ENCODE results near the gene CHST11. TPM values are rescaled to one million over a fixed set of nuclear protein-coding genes. Genes with fewer than 3 reads are reported as not detected.
"Not testable (repeated sequence)": the region's sequence is repeated elsewhere in the genome, so short reads cannot be mapped to it uniquely, and the experiment has no call there.

The CHST11 gene
- total RNA-seq, 3 donors from 2014 or later, result 12.5 to 16.4 (median 15.5) TPM

DNA sequence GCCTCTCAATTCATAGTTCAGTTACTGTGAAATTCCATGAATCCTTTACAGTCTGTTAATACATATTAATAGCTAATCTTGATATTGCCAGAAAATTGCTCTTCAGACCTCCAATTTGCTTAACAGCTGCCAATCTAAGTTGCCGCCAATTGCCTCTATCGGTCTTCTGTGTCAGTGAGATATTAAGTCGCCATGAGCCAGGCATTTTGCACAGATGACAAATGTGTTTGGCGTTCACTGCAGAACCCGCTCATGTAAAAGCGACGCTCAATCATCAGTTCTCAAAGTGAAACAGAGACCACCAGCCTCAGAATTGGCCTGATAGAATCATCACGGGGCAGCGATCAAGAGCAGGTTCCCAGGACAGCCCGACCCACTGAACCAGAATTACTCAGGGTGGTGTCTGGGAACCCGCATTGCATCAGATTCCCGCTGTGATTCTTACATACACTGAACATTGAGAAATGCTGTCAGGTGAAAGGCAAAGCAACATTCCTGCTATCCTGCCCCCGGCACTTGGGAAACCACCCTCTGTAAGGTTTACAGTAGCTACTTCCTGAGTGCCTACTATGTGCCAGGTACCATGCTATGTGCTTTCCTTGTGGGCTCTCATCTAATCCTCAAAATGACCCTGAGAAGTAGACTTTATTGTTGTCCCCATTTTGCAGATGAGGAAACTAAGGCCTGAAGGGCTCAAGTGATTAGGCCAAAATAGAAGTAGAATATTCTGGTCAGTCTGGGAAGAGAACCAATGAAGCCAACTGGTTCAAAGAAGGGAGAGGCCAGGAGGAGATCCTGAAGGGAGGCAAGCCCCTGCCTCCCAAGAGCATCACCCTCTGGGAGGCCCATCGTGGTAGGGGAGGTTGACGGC is 285.0 kb downstream of the CHST11 start:
- DNase-seq (ENCODE audit: low spot score in 2 of 2), result no peak
- H3K27me3 ChIP-seq, result no peaks in the 10 kb centered on the region
- H3K9me3 ChIP-seq, result no peaks in the 10 kb centered on the region
- no peak overlapping the region for H3K4me3 ChIP-seq
- TF ChIP-seq, protein P1, sequence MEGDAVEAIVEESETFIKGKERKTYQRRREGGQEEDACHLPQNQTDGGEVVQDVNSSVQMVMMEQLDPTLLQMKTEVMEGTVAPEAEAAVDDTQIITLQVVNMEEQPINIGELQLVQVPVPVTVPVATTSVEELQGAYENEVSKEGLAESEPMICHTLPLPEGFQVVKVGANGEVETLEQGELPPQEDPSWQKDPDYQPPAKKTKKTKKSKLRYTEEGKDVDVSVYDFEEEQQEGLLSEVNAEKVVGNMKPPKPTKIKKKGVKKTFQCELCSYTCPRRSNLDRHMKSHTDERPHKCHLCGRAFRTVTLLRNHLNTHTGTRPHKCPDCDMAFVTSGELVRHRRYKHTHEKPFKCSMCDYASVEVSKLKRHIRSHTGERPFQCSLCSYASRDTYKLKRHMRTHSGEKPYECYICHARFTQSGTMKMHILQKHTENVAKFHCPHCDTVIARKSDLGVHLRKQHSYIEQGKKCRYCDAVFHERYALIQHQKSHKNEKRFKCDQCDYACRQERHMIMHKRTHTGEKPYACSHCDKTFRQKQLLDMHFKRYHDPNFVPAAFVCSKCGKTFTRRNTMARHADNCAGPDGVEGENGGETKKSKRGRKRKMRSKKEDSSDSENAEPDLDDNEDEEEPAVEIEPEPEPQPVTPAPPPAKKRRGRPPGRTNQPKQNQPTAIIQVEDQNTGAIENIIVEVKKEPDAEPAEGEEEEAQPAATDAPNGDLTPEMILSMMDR (IDR thresholded peaks at IDR 0.05), result no peak
- no peak for TF ChIP-seq POLR2A (IDR thresholded peaks at IDR 0.05)
- no peak for TF ChIP-seq POLR2AphosphoS5 (IDR thresholded peaks at IDR 0.05)
- no peaks in the 10 kb centered on the region for H3K4me1 ChIP-seq
- H3K27ac ChIP-seq, result no peak overlapping the region
- intact Hi-C loops (cut with DNase I; ENCODE audit: low total_unique reads), result no loop called here
- H3K36me3 ChIP-seq, result no peaks in the 10 kb centered on the region

DNA sequence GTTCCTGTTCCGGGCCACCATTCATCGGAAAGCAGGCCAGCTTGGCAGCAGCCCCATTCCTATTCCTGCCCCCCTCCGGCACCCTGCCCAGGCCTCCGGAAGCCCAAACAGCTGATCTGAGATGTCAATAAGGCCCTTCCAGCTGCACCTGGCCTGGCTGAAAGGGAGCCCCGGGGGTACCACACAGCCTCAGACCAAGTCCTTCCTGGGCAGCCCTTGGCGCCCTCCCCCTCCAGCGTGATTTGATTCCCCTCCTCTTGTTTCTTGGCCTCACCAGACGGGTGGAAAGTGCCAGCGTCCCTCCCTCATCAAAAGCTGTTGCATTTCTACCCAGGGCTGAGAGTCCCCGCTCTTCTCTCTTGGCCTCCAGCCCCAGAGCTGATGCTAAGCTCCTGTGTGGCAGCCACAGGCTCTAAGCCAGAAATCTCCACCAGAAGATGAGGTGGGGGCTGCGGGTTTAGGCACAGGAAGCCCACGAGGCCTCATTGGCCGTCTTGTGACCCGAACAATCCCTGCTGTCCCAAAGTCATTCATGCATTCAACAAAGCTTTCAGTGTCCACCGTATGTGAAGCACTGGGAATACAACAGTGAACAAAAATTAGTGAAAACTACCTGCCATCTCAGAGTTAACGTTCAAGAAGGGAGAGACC is 285.9 kb downstream of the CHST11 start:
- no peaks in the 10 kb centered on the region for H3K27me3 ChIP-seq
- H3K27ac ChIP-seq, result no peak overlapping the region
- TF ChIP-seq, protein P1 (IDR thresholded peaks at IDR 0.05), result no peak
- TF ChIP-seq POLR2AphosphoS5 (IDR thresholded peaks at IDR 0.05), result no peak
- TF ChIP-seq POLR2A (IDR thresholded peaks at IDR 0.05), result no peak
- no peaks in the 10 kb centered on the region for H3K9me3 ChIP-seq
- no peaks in the 10 kb centered on the region for H3K4me1 ChIP-seq
- intact Hi-C loops (cut with DNase I; ENCODE audit: low total_unique reads), result no loop called here
- no peaks in the 10 kb centered on the region for H3K36me3 ChIP-seq
- no peak overlapping the region for H3K4me3 ChIP-seq
- no peak for DNase-seq (ENCODE audit: low spot score in 2 of 2)

DNA sequence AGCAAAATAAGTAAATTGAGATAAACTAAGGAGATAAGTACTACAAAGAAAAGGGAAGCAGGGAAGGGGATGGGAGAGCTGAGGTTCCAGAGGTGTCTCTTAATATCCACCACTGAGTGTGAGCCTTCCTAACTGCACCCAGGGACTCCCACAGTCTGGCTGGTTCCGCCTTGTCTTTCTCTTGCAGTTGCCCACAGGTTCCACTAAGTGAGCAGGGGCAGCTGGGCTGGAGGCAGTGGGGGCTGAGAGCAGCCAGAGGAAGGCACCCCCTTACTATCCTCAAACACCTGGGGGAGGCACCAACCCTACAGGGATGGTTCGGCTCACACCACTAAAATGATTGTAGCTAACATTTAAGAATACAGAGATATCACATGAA is 286.4 kb downstream of the CHST11 start:
- TF ChIP-seq, protein P1 (IDR thresholded peaks at IDR 0.05), result no peak
- TF ChIP-seq POLR2A (IDR thresholded peaks at IDR 0.05) (no peak), POLR2AphosphoS5 (IDR thresholded peaks at IDR 0.05) (no peak)
- DNase-seq (ENCODE audit: low spot score in 2 of 2), result no peak
- Histone ChIP-seq H3K4me1 (no peaks in the 10 kb centered on the region), H3K36me3 (no peaks in the 10 kb centered on the region), H3K4me3 (no peak overlapping the region), H3K27ac (no peak overlapping the region), H3K27me3 (no peaks in the 10 kb centered on the region), H3K9me3 (no peaks in the 10 kb centered on the region)
- intact Hi-C loops (cut with DNase I; ENCODE audit: low total_unique reads), result no loop called here

DNA sequence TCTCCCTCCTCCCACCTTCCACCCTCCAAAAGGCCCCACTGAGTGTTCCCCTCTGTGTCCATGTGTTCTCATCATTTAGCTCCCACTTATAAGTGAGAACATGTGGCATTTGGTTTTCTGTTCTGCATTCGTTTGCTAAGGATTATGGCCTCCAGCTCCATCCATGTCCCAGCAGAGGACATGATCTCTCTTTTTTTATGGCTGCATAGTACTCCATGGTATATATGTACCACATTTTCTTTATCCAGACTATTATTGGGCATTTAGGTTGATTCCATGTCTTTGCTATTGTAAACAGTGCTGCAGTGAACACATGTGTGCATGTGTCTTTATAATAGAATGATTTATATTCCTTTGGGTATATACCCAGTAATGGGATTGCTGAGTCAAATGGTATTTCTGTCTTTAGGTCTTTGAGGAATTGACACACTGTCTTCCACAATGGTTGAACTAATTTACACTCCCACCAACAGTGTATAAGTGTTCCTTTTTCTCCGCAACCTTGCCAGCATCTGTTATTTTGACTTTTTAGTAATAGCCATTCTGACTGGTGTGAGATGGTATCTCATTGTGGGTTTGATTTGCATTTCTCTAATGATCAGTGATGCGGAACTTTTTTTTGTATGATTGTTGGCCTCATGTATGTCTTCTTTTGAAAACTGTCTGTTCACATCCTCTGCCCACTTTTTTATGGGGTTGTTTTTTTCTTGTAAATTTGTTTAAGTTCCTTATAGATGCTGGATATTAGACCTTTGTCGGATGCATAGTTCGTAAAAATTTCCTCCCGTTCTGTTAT is 287.2 kb downstream of the CHST11 start:
- intact Hi-C loops (cut with DNase I; ENCODE audit: low total_unique reads); H3K27me3 ChIP-seq; H3K9me3 ChIP-seq; DNase-seq (ENCODE audit: low spot score in 2 of 2); H3K4me3 ChIP-seq; H3K27ac ChIP-seq; H3K4me1 ChIP-seq; H3K36me3 ChIP-seq: not testable (repeated sequence)

DNA sequence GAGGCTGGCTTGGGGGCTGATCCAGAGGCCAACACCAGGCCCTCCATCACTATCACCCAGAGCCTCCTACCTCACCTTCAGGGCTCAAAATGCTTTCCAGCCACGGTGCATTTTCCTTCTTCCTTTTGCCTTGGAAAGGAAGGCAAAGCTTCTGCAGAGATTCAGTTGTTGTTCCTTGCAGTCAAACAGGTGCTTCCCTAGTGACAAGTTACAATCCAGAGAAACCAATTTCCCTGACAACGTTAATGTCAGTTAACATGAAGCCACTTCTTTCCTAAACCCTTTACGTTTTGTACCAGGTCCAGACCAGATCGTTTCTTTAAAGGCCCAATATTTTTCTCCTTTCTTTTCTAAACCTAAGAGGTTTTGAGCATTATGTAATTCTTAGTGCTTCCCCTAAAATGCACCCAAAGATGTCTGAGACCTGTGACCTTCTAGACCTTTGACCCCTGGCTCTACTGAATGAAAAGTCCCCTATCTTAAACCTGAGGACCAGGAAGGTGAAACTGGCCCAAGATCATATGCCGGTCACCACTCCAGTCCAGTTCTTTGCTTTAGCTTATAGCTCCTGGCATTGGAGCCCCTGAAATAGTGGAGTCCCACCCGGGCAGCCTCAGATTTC is 289.8 kb downstream of the CHST11 start:
- Histone ChIP-seq H3K4me1 (no peaks in the 10 kb centered on the region), H3K4me3 (no peak overlapping the region), H3K9me3 (no peaks in the 10 kb centered on the region), H3K27me3 (no peaks in the 10 kb centered on the region), H3K27ac (no peak overlapping the region), H3K36me3 (no peaks in the 10 kb centered on the region)
- no peak for TF ChIP-seq POLR2AphosphoS5 (IDR thresholded peaks at IDR 0.05)
- TF ChIP-seq POLR2A (IDR thresholded peaks at IDR 0.05), result no peak
- TF ChIP-seq, protein P1 (IDR thresholded peaks at IDR 0.05), result no peak
- intact Hi-C loops (cut with DNase I; ENCODE audit: low total_unique reads), result no loop called here
- DNase-seq (ENCODE audit: low spot score in 2 of 2), result no peak

Measured in breast epithelium (tissue), 4 donors.